HepG2 (cell line): ENCODE results near the gene RASSF7. TPM values are rescaled to one million over a fixed set of nuclear protein-coding genes. Genes with fewer than 3 reads are reported as not detected.

Experiments
- JARID2 ChIP-seq: sonication (generic); formaldehyde crosslinking; IDR thresholded peaks from 2 replicates; pipeline ENCODE4 v1.8.1; 2023; ENCODE audit warnings: missing genetic modification reagents, inconsistent platforms; ENCODE audit not compliant: insufficient replicate concordance
- SRF ChIP-seq: IDR thresholded peaks from 2 replicates; pipeline ENCODE4 v1.6.1; 2011; ENCODE audit warnings: mild to moderate bottlenecking, low read depth, low read length, moderate library complexity
- TARDBP ChIP-seq: sonication (generic); formaldehyde crosslinking; IDR thresholded peaks from 2 replicates; pipeline ENCODE4 v1.8.0; 2022; ENCODE audit warnings: mild to moderate bottlenecking, missing genetic modification reagents
- ZEB1 ChIP-seq: IDR thresholded peaks from 2 replicates; pipeline ENCODE4 v1.6.1; 2012; ENCODE audit warnings: mild to moderate bottlenecking, low read depth, inconsistent platforms; ENCODE audit not compliant: insufficient replicate concordance
- ZFP36L2 ChIP-seq: sonication (generic); formaldehyde crosslinking; IDR thresholded peaks from 2 replicates; pipeline ENCODE4 v1.4.0; 2020; ENCODE audit warnings: missing genetic modification reagents
- ZMYM2 ChIP-seq: sonication (generic); formaldehyde crosslinking; IDR thresholded peaks from 2 replicates; pipeline ENCODE4 v1.8.0; 2022; ENCODE audit warnings: mild to moderate bottlenecking, missing genetic modification reagents
- ZNF501 ChIP-seq: sonication (generic); formaldehyde crosslinking; IDR thresholded peaks from 2 replicates; pipeline ENCODE4 v1.5.1; 2020; ENCODE audit warnings: mild to moderate bottlenecking, moderate library complexity, missing genetic modification reagents
- ZNF713 ChIP-seq: sonication (generic); formaldehyde crosslinking; IDR thresholded peaks from 2 replicates; pipeline ENCODE4 v1.4.0; 2020; ENCODE audit warnings: mild to moderate bottlenecking, missing genetic modification reagents
- ZNF773 ChIP-seq: sonication (generic); formaldehyde crosslinking; IDR thresholded peaks from 2 replicates; pipeline ENCODE4 v1.4.0; 2020; ENCODE audit warnings: missing genetic modification reagents, borderline replicate concordance
- ZNF788 ChIP-seq: sonication (generic); formaldehyde crosslinking; IDR thresholded peaks from 2 replicates; pipeline ENCODE4 v1.5.0; 2020; ENCODE audit warnings: mild to moderate bottlenecking, missing genetic modification reagents, borderline replicate concordance
- ZSCAN22 ChIP-seq: sonication (generic); formaldehyde crosslinking; IDR thresholded peaks from 2 replicates; pipeline ENCODE4 v1.4.0; 2020; ENCODE audit warnings: mild to moderate bottlenecking, missing genetic modification reagents
- ZSCAN25 ChIP-seq: sonication (generic); formaldehyde crosslinking; IDR thresholded peaks from 2 replicates; pipeline ENCODE4 v1.8.0; 2022; ENCODE audit warnings: mild to moderate bottlenecking, missing genetic modification reagents
- polyA plus RNA-seq, 8 experiments: library from polyadenylated mRNA; depleted of rRNA in 3 of 8; stranded (reverse) in 7 of 8; unstranded in 1 of 8; fragments of >200 nt; fragmentation: Illumina TruSeq in 4 of 8; extraction: Trizol in 4 of 8; gene quantifications; 2 replicates each; pipeline versions ENCODE4 v1.2.1 to v1.2.3, GENCODE V29; 2011 to 2016; ENCODE audit warnings: low read depth in 4 of 8, missing spikeins in 1 of 8, mixed read lengths in 1 of 8; ENCODE audit not compliant: insufficient read depth in 1 of 8
- total RNA-seq, 5 experiments: library from RNA; depleted of rRNA; stranded (reverse); fragments of >200 nt; fragmentation: Illumina TruSeq; extraction: Trizol; gene quantifications; 2 replicates each; pipeline ENCODE4 v1.2.3, GENCODE V29; 2016; ENCODE audit warnings: low read depth in 1 of 5
- TF ChIP-seq, protein P1 (sequence below): sonication (generic); formaldehyde crosslinking; IDR thresholded peaks from 2 replicates; pipeline ENCODE4 v1.4.0; 2020; ENCODE audit warnings: mild to moderate bottlenecking, low read depth, missing genetic modification reagents
- TF ChIP-seq, protein P2 (sequence below): sonication (generic); formaldehyde crosslinking; IDR thresholded peaks from 2 replicates; pipeline ENCODE4 v1.8.1; 2023; ENCODE audit warnings: missing genetic modification reagents, mild to moderate bottlenecking, borderline replicate concordance
- TF ChIP-seq, protein P3 (sequence below): sonication (generic); formaldehyde crosslinking; IDR thresholded peaks from 2 replicates; pipeline ENCODE4 v1.4.0; 2020; ENCODE audit warnings: missing genetic modification reagents, mild to moderate bottlenecking, borderline replicate concordance
- TF ChIP-seq, protein P4 (sequence below): sonication (generic); formaldehyde crosslinking; IDR thresholded peaks from 2 replicates; pipeline ENCODE4 v1.5.0; 2020; ENCODE audit warnings: missing genetic modification reagents
- TF ChIP-seq, protein P5 (sequence below): sonication (generic); formaldehyde crosslinking; IDR thresholded peaks from 2 replicates; pipeline ENCODE4 v1.4.0; 2020; ENCODE audit warnings: missing genetic modification reagents, borderline replicate concordance

RASSF7 gene
- total and polyA plus RNA-seq, 2 of the 13 experiments (the other 11 are each of a cell fraction or from before 2014, with no cell fraction given), result 20.2 to 28.6 TPM

DNA sequence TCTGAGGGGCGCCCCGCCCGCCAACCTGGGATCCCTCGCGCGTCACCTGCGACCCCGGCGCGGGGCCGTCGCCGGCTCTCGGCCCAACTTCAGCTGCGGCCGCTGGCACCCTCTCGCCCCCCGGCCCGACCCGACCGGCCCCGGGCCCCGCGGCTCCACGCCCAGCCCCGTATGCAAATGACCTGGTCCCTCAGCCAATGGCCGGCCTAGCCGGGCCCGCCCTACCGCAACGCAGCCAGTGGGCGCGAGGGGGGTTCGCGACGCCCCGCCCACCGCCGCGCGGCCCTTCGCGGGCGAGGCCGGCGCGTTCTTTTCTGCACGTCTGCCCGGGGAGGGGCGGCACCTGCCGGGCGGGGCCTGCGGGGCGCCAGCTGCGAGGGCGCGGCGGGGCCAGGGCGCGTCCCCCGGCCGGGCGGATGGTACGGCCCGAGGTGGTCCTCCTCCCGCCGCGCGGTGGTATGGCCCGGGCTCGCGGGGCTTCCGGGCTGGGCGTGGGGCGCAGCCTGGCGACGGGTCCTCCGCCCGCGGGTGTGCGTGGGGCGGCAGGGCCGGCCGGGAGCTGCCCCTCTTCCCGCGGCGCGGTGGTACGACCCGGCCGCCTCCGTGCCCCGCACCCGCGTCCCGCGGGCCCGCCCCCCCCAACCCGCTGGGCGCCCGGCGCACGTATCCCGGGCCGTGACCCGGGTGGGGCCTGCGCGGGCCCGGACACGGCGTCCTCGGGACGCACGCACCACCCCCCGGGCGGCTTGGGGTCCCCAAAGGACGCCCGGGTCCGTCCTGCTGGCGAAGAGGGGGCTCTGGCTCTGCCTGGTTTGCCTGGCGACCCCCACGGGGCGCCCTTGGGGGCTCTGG is 7.8 kb downstream of the RASSF7 start (continued):
- TF ChIP-seq ZFP36L2 (CRISPR knock-in tag) (no peak), ZNF713 (CRISPR knock-in tag) (no peak), SRF (no peak), ZSCAN22 (CRISPR knock-in tag) (no peak), TARDBP (CRISPR knock-in tag) (no peak), ZNF773 (CRISPR knock-in tag) (no peak; the same call in 1 of the 2 replicates), ZNF788 (no peak), JARID2 (no peak), ZSCAN25 (no peak; the same call in 1 of the 2 replicates), ZMYM2 (CRISPR knock-in tag) (no peak), ZEB1 (no peak), ZNF501 (CRISPR knock-in tag) (no peak; the same call in 1 of the 2 replicates)
- TF ChIP-seq, protein P1, sequence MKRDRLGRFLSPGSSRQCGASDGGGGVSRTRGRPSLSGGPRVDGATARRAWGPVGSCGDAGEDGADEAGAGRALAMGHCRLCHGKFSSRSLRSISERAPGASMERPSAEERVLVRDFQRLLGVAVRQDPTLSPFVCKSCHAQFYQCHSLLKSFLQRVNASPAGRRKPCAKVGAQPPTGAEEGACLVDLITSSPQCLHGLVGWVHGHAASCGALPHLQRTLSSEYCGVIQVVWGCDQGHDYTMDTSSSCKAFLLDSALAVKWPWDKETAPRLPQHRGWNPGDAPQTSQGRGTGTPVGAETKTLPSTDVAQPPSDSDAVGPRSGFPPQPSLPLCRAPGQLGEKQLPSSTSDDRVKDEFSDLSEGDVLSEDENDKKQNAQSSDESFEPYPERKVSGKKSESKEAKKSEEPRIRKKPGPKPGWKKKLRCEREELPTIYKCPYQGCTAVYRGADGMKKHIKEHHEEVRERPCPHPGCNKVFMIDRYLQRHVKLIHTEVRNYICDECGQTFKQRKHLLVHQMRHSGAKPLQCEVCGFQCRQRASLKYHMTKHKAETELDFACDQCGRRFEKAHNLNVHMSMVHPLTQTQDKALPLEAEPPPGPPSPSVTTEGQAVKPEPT, result no peak
- TF ChIP-seq, protein P2, sequence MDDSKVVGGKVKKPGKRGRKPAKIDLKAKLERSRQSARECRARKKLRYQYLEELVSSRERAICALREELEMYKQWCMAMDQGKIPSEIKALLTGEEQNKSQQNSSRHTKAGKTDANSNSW, result no peak
- TF ChIP-seq, protein P3, sequence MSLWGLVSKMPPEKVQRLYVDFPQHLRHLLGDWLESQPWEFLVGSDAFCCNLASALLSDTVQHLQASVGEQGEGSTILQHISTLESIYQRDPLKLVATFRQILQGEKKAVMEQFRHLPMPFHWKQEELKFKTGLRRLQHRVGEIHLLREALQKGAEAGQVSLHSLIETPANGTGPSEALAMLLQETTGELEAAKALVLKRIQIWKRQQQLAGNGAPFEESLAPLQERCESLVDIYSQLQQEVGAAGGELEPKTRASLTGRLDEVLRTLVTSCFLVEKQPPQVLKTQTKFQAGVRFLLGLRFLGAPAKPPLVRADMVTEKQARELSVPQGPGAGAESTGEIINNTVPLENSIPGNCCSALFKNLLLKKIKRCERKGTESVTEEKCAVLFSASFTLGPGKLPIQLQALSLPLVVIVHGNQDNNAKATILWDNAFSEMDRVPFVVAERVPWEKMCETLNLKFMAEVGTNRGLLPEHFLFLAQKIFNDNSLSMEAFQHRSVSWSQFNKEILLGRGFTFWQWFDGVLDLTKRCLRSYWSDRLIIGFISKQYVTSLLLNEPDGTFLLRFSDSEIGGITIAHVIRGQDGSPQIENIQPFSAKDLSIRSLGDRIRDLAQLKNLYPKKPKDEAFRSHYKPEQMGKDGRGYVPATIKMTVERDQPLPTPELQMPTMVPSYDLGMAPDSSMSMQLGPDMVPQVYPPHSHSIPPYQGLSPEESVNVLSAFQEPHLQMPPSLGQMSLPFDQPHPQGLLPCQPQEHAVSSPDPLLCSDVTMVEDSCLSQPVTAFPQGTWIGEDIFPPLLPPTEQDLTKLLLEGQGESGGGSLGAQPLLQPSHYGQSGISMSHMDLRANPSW (CRISPR knock-in tag), result no peak
- TF ChIP-seq, protein P4, sequence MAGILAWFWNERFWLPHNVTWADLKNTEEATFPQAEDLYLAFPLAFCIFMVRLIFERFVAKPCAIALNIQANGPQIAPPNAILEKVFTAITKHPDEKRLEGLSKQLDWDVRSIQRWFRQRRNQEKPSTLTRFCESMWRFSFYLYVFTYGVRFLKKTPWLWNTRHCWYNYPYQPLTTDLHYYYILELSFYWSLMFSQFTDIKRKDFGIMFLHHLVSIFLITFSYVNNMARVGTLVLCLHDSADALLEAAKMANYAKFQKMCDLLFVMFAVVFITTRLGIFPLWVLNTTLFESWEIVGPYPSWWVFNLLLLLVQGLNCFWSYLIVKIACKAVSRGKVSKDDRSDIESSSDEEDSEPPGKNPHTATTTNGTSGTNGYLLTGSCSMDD (CRISPR knock-in tag), result no peak
- TF ChIP-seq, protein P5, sequence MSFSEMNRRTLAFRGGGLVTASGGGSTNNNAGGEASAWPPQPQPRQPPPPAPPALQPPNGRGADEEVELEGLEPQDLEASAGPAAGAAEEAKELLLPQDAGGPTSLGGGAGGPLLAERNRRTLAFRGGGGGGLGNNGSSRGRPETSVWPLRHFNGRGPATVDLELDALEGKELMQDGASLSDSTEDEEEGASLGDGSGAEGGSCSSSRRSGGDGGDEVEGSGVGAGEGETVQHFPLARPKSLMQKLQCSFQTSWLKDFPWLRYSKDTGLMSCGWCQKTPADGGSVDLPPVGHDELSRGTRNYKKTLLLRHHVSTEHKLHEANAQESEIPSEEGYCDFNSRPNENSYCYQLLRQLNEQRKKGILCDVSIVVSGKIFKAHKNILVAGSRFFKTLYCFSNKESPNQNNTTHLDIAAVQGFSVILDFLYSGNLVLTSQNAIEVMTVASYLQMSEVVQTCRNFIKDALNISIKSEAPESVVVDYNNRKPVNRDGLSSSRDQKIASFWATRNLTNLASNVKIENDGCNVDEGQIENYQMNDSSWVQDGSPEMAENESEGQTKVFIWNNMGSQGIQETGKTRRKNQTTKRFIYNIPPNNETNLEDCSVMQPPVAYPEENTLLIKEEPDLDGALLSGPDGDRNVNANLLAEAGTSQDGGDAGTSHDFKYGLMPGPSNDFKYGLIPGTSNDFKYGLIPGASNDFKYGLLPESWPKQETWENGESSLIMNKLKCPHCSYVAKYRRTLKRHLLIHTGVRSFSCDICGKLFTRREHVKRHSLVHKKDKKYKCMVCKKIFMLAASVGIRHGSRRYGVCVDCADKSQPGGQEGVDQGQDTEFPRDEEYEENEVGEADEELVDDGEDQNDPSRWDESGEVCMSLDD (CRISPR knock-in tag), result no peak
